GM19328 (cell line): ENCODE measurements around the gene COMMD1.

ENCODE experiments used
- ATAC-seq: cut with Tn5 transposase; IDR thresholded peaks from one replicate; pipeline ENCODE4 v1.9.1; 2021; ENCODE audit warnings: mild to moderate bottlenecking, moderate library complexity; ENCODE audit not compliant: unreplicated experiment

Gene COMMD1

DNA sequence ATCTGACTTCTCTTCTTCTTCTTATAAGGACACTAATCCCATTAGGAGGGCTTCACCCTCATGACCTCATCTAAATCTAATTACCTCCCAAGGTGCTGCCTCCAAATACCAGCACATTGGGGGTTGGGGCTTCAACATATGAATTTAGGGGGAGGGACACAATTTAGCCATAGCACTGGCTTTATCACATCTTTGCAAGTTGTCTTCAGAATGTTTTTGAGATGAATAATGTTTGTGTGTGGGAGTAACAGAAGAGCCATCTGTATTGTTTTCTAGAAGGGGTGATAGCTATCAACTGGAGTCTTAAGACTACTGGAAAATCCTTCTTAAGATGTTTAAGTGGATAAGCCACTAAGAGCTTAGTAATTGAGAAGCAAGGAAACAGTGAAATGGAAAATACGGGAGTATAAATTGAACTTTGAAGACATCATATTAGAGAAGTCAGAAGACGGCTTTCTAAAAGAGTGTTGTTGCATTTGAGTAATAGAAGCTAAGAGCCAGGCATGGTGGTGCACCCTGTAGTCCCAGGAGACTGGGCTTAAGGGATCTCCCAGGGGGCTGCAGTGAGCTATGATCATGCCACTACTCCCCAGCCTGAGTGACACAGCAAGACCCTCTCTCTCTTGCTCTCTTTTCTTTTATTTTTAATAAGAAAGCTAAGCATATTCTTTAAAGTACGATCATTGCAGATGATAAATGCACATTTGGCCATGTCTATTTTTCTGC is 257.8 kb downstream of the COMMD1 start:
- no peak for ATAC-seq

DNA sequence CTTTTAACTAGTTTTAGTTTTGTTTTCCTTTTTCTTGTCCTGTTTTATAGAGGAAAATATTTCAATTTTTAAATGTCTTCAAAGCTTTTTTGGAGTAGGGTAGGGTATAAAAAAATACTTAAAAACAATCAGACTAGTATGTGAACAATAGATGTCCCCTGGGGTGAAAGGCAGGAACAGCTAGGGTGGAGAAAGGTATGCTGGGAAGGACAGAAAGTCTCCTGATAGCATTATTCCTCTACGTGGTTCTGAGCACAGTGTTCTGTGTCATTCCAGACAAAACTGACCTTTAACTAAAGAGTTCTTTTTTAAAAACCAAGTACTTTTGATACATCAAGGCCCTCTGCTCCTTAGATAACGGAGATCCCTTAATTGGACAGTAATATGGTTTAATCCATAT is 258.4 kb downstream of the COMMD1 start:
- ATAC-seq, result no peak

DNA sequence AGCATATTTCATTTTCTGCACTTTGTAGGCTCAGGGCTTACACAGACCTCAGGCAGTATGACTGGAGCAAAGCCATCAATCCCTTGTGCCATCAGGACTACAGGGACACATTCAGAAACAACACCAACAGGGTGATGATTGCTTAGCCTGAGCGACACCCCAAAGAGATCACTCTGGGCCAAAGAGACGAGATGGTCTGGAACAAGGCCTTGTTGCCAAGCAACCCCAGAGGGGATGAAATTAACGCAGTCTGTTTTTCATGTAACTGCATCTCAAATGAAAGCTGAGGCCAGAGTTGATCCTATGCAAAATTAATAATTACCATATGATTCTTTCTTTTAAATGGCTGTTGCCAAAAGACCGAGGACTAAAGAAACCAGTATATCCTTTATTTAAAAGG is 270.3 kb downstream of the COMMD1 start:
- ATAC-seq, result no peak

DNA sequence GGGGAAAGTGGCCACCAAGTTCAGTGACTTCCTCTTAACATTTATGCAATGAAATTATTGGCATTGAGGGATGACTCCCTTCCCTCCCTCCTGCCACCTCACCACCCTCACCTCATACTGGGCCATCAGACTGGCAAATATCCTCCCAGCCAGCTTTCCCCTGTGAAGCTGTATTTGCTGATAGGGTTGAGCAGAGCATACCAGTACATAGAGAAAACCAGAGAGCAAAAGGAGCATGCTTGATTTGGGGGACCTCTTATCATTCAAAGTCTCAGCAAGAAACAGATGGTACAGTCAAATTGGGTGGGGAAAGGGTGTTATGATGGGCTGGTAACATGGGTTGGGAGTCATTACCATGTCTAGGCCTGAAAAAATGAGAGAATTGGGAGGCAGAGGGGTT is 271.3 kb downstream of the COMMD1 start:
- ATAC-seq, result no peak

DNA sequence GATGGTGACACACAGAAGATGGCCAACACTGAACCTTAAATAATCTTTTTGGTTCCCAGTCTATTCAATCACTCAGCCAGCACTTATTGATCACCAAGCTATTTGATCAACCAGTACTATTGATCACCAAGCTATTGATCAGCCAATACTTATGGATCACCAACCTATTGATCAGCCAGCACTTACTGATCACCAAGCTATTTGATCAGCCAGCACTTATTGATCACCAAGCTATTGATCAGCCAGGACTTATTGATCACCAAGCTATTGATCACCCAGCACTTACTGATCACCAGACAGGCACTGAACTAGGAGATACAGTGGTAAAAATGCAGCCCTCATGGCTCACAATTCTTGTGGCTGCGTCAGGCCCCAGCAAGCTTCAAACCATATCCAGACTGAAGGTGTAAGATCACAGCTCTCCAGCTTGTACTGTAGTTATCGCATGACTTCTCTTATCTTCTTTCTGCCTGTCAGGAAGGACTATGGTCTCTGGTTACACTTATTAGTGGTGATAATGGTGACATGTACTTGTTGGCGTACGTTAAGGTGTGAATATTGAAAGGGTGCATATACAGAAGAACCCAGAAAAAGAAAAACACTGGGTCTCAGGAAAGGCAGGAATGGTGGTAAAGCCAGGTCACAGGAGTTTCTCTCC is 272.0 kb downstream of the COMMD1 start:
- no peak for ATAC-seq

DNA sequence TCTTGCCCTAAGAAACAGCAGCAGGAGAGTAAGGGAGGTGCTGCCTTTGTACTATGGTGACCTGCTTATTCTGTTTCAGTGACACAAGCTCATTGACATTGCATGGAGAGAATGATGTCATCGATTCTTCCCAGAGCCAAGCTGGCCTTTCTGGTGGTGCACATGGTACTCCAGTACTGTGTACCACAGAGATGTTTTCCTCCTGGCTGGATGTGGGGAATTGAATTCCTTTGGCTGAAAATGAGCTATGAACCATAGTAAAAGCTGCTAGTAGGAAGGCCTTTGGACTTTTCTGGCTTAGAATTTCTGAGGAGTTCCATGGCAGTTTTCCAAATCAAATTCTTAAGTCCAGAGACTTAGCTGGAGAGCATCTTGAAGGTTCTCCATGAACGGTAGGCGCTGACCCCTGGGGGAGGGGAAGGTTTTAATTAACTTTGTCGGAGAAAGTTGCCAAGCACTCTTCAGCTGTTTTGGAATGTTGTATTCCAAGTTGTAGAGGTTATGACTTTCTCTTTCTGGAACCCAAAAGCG is 273.3 kb downstream of the COMMD1 start:
- ATAC-seq, result no peak

DNA sequence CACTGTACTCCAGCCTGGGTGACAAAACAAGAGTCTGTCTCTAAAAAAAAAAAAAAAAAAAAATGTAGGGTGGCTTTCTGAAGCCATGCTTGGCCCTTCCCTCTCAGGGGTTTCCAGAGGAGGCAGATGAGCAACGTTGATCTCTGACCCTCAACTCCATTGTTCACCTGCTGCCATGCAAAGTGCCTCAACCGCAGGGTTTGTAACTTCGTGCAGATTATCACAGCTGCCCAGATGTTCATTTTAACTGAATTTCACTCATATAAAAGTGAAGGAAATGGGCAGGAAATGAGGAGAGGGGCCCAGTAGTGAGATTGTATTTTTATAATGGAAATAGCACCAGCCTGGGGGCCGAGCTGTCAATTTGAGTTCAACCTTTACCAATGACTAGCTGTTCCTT is 275.5 kb downstream of the COMMD1 start:
- no peak for ATAC-seq

DNA sequence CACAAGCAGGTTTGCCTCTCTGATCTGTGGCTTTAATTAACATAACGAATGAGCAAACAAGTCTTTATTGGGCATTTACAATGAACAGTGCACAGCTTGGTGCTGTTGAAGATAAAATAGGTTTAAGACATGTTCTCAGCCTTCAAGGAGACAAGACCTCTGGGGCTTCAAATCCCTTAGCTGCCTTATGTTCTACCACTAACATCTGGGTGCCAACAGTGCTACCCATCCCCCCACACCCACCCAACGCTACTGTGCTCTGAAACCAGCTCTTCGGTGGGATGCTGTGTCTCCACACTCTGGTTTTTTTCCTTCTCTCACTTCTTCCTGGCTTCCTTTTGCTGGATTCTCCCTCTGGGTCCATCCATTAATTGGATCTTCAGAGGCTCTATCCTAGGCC is 276.4 kb downstream of the COMMD1 start:
- ATAC-seq, result no peak

DNA sequence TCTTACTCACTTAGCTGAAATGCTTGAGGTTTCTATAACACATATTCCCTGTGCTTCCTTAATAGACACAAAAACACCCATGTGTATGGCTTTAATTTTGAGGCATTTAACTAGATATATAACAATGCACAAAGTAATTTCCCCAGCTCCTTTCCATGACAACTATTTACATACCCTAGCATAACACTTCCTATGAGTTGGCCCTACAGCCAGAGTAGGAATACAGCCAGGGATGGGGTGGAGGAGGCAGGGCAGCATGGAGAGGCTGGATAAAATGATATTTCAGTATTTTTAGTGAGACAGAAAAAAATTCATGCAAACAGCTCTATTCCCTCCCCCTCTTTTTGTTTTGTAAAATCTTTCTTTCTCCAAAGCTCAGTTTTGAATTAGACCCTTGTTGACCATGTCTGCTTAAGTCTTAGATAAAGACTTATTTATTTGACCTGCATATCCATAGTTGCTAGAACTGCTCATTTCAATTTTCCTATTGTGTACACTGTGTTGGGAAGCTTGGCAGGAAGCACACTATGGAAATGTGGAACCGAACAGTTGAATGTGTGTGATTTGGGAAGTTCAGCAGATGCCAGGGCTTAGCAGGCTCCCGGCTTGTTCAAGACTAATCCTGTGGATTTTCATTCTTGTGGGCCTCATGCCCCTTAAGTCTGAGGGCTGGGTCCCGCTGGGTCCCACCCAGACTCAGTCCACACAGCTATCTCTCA is 279.2 kb downstream of the COMMD1 start:
- ATAC-seq, result no peak
